IMR-90 (cell line): Measurements from ENCODE around the gene SPDYE2. TPM values are rescaled to one million over a fixed set of nuclear protein-coding genes. Genes with fewer than 3 reads are reported as not detected.
A peak's percentile ranks its signal among the peaks of the same experiment; 100 is the strongest.
"Not testable (repeated sequence)": the region's sequence is repeated elsewhere in the genome, so short reads cannot be mapped to it uniquely, and the experiment has no call there.

ENCODE experiments used
- ATAC-seq: fragments of 200-7000 bp; cut with Tn5 transposase; 2 replicates; pipeline ENCODE4 v1.9.1; 2020; ENCODE audit warnings: low read depth, mild to moderate bottlenecking, moderate library complexity
- BruUV-seq: library from RNA; stranded (reverse); fragments of 400-500 nt; replicated peaks from 2 replicates; lab custom pipeline; 2021; lab: Mats Ljungman, UMichigan
- CTCF ChIA-PET: fragments of 300-600 bp; formaldehyde crosslinking; extraction: SDS; loops from one replicate; lab custom pipeline; 2021; ENCODE audit warnings: antibody characterized with exemption; lab: Yijun Ruan, JAX
- POLR2A ChIA-PET: fragments of 300-600 bp; sonication (Branson Sonifier 250); formaldehyde crosslinking; loops from one replicate; lab custom pipeline; 2022; ENCODE audit warnings: antibody characterized with exemption; ENCODE audit not compliant: unreplicated experiment; lab: Charles Lee
- DNase-seq: peaks from one replicate; pipeline ENCODE4 v3.0.0; 2013
- H2AFZ ChIP-seq: replicated peaks from 2 replicates; pipeline ENCODE3; 2013; ENCODE audit warnings: low read length, mild to moderate bottlenecking; ENCODE audit not compliant: poor library complexity
- H2AK5ac ChIP-seq: 2 replicates; pipeline ENCODE4 v1.6.1; 2013; ENCODE audit warnings: low read depth, low read length, inconsistent platforms
- H2AK9ac ChIP-seq: replicated peaks from 2 replicates; pipeline ENCODE3; 2013; ENCODE audit warnings: mild to moderate bottlenecking, low read depth, low read length, moderate library complexity; ENCODE audit not compliant: poor library complexity
- H2BK120ac ChIP-seq: 2 replicates; pipeline ENCODE4 v1.6.1; 2013; ENCODE audit warnings: low read depth, low read length, inconsistent platforms
- H2BK15ac ChIP-seq: 3 replicates; pipeline ENCODE4 v1.6.1; 2013; ENCODE audit warnings: low read depth, low read length, inconsistent platforms
- H2BK20ac ChIP-seq: 2 replicates; pipeline ENCODE4 v1.6.1; 2013; ENCODE audit warnings: low read depth, mild to moderate bottlenecking, inconsistent platforms, low read length, moderate library complexity
- H2BK5ac ChIP-seq: 2 replicates; pipeline ENCODE4 v1.6.1; 2013; ENCODE audit warnings: mild to moderate bottlenecking, low read depth, low read length, inconsistent platforms; ENCODE audit not compliant: poor library complexity, severe bottlenecking
- H3K14ac ChIP-seq: replicated peaks from 2 replicates; pipeline ENCODE4 v1.6.1; 2013; ENCODE audit warnings: low read depth, low read length, inconsistent platforms
- H3K18ac ChIP-seq: 2 replicates; pipeline ENCODE4 v1.6.1; 2013; ENCODE audit warnings: low read depth, low read length, control low read depth
- H3K23ac ChIP-seq: 2 replicates; pipeline ENCODE4 v1.6.1; 2013; ENCODE audit warnings: low read depth, low read length, inconsistent platforms
- H3K27ac ChIP-seq: 2 replicates; pipeline ENCODE4 v1.5.1; 2013; ENCODE audit warnings: mild to moderate bottlenecking, control low read depth, low read length; ENCODE audit not compliant: insufficient read depth
- H3K27me3 ChIP-seq: 2 replicates; pipeline ENCODE4 v1.6.1; 2013; ENCODE audit warnings: low read length; ENCODE audit not compliant: control insufficient read depth, insufficient read depth
- H3K36me3 ChIP-seq: 2 replicates; pipeline ENCODE4 v1.6.1; 2013; ENCODE audit warnings: low read length, mixed read lengths; ENCODE audit not compliant: control insufficient read depth, insufficient read depth
- H3K4ac ChIP-seq: 2 replicates; pipeline ENCODE4 v1.6.1; 2013; ENCODE audit warnings: low read depth, low read length, inconsistent platforms
- H3K4me1 ChIP-seq: 2 replicates; pipeline ENCODE4 v1.6.1; 2013; ENCODE audit warnings: low read length, mixed read lengths; ENCODE audit not compliant: control insufficient read depth, insufficient read depth
- H3K4me2 ChIP-seq: 2 replicates; pipeline ENCODE4 v1.6.1; 2013; ENCODE audit warnings: low read depth, mild to moderate bottlenecking, control low read depth, low read length, moderate library complexity
- H3K4me3 ChIP-seq: 2 replicates; pipeline ENCODE4 v1.5.1; 2013; ENCODE audit warnings: low read depth, mild to moderate bottlenecking, control low read depth, low read length, moderate library complexity; ENCODE audit not compliant: insufficient read depth
- H3K56ac ChIP-seq: 2 replicates; pipeline ENCODE4 v1.6.1; 2013; ENCODE audit warnings: low read length, inconsistent platforms; ENCODE audit not compliant: insufficient read depth; ENCODE audit errors: extremely low read depth
- H3K79me1 ChIP-seq, 2 experiments: 2 replicates each; pipeline ENCODE4 v1.6.1; 2013; ENCODE audit warnings: low read length in 2 of 2, inconsistent platforms in 1 of 2, low read depth in 1 of 2
- H3K9ac ChIP-seq: 2 replicates; pipeline ENCODE4 v1.6.1; 2013; ENCODE audit warnings: low read depth, low read length, control low read depth
- H3K9me1 ChIP-seq: 2 replicates; pipeline ENCODE4 v1.6.1; 2013; ENCODE audit warnings: low read length, inconsistent platforms; ENCODE audit not compliant: insufficient read depth
- H3K9me3 ChIP-seq: 2 replicates; pipeline ENCODE4 v1.6.1; 2013; ENCODE audit warnings: low read length; ENCODE audit not compliant: control insufficient read depth, insufficient read depth
- H4K20me1 ChIP-seq: 2 replicates; pipeline ENCODE4 v1.6.1; 2013; ENCODE audit warnings: low read length, inconsistent platforms; ENCODE audit not compliant: insufficient read depth
- H4K5ac ChIP-seq: 2 replicates; pipeline ENCODE4 v1.6.1; 2013; ENCODE audit warnings: mild to moderate bottlenecking, low read depth, low read length, control low read depth
- H4K8ac ChIP-seq, 2 experiments: 2 replicates each; pipeline ENCODE4 v1.6.1; 2013; ENCODE audit warnings: low read depth in 2 of 2, low read length in 2 of 2, control low read depth in 1 of 2, inconsistent platforms in 1 of 2
- H4K91ac ChIP-seq: 2 replicates; pipeline ENCODE4 v1.6.1; 2013; ENCODE audit warnings: low read depth, low read length, inconsistent platforms; ENCODE audit not compliant: insufficient read depth
- WGBS, 2 experiments: methylation state at CpG; one replicate each; pipeline versions ENCODE4 v1.1.5 to v1.1.7; 2013; ENCODE audit warnings: missing lambda C conversion rate in 2 of 2; ENCODE audit not compliant: insufficient read length in 1 of 2; ENCODE audit errors: extremely low coverage in 2 of 2; 5-methylcytosine and 5-hydroxymethylcytosine counted together
- dilution Hi-C: fragments of 300-500 bp; cut with HindIII; formaldehyde crosslinking; loops from one replicate; pipeline ENCODE4 v1.14.3; 2018; ENCODE audit warnings: low sequenced_read_pairs; ENCODE audit not compliant: unreplicated experiment
- in situ Hi-C: fragments of 300-500 bp; cut with MboI; formaldehyde crosslinking; loops from 3 replicates; pipeline ENCODE4 v1.14.3; 2019; ENCODE audit warnings: low sequenced_read_pairs, inconsistent platforms, mixed read lengths
- intact Hi-C: fragments of 100-400 bp; cut with micrococcal nuclease; formaldehyde crosslinking; loops from 2 replicates; pipeline ENCODE4 v1.10.0; 2022
- polyA plus RNA-seq, 3 experiments: library from polyadenylated mRNA; depleted of rRNA; stranded (reverse); fragments of >200 nt; gene quantifications; 2 replicates each; pipeline ENCODE4 v1.2.3, GENCODE V29; 2012; ENCODE audit warnings: low replicate concordance in 1 of 3
- total RNA-seq: library from RNA; depleted of rRNA; stranded (reverse); fragments of >200 nt; gene quantifications from 2 replicates; pipeline ENCODE4 v1.2.3, GENCODE V29; 2012

The SPDYE2 gene
- total and polyA plus RNA-seq, 2 of the 4 experiments (the other 2 are of a cell fraction), result not detected

DNA sequence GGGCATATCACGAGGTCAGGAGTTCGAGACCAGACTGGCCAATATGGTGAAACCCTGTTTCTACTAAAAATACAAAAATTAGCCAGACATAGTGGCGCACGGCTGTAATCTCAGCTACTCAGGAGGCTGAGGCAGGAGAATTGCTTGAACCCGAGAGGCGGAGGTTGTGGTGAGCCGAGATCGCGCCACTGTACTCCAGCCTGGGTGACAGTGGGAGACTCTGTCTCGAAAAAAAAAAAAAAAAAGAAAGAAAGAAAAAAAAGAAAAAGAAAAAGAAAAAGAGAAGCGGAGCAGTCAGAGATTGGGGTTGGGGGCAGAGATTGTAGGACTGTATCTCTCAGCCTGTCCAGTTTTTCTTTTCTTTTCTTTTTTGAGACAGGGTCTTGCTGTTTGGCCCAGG is 8.3 kb upstream of the SPDYE2 start:
- POLR2A ChIA-PET, H3K23ac ChIP-seq, H2AK5ac ChIP-seq, ATAC-seq, BruUV-seq, H3K4ac ChIP-seq, H3K27me3 ChIP-seq, in situ Hi-C loops, H4K91ac ChIP-seq, H2AFZ ChIP-seq, H3K14ac ChIP-seq, H4K20me1 ChIP-seq, H2BK15ac ChIP-seq, H2BK20ac ChIP-seq, H4K8ac ChIP-seq, H3K4me2 ChIP-seq, H3K9ac ChIP-seq, H3K4me1 ChIP-seq, H3K79me1 ChIP-seq, CTCF ChIA-PET, H3K56ac ChIP-seq, H2AK9ac ChIP-seq, H3K18ac ChIP-seq, H3K36me3 ChIP-seq, H3K4me3 ChIP-seq, H2BK5ac ChIP-seq, H2BK120ac ChIP-seq, H3K9me1 ChIP-seq, H3K27ac ChIP-seq, dilution Hi-C loops, DNase-seq, intact Hi-C loops, H4K5ac ChIP-seq, H3K9me3 ChIP-seq: not testable (repeated sequence)
- no CpG with 5 or more reads among the region's 11 CpGs for WGBS, 2 experiments

DNA sequence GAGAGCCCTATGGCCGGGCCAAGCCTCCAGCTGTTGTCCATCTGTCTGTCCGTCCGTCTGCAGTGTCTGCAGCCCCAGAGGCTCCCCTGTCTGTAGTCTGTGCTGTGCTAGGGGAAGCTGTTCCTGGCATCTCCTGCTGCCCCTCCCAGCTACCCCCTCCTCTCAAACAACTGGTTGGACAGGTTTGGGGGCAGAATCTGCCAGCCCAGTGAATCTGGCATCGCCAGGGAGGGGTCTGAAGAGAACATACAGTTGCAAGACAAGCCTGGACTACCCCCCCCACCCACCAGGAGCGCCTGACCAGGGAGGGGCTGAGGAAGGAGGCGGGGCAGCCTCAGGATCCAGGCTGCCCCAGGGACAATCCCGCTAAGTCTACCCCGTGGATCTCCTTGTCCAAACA is 7.4 kb upstream of the SPDYE2 start, which contains the start of gene UPK3BL2:
Gene UPK3BL2 (minus strand): TSS at position 101 of the 400 bp plus-strand sequence. CDS start 60 bp downstream, at position 41.
- H3K27me3 ChIP-seq, POLR2A ChIA-PET, H3K4me2 ChIP-seq, H4K20me1 ChIP-seq, H2BK120ac ChIP-seq, H2AK9ac ChIP-seq, ATAC-seq, H3K36me3 ChIP-seq, H3K9me1 ChIP-seq, H3K9me3 ChIP-seq, H3K56ac ChIP-seq, H3K79me1 ChIP-seq, in situ Hi-C loops, H4K8ac ChIP-seq, H4K91ac ChIP-seq, H3K4me1 ChIP-seq, dilution Hi-C loops, H3K27ac ChIP-seq, H2AFZ ChIP-seq, H2AK5ac ChIP-seq, H3K4me3 ChIP-seq, H3K9ac ChIP-seq, H3K18ac ChIP-seq, H2BK5ac ChIP-seq, H3K23ac ChIP-seq, H2BK20ac ChIP-seq, H2BK15ac ChIP-seq, CTCF ChIA-PET, DNase-seq, H3K14ac ChIP-seq, H3K4ac ChIP-seq, intact Hi-C loops, H4K5ac ChIP-seq: not testable (repeated sequence)
- BruUV-seq, result TSS peak; percentile 35
- WGBS, 2 experiments, result no CpG with 5 or more reads among the region's 8 CpGs
